ENCODE measurements around the gene SLC9B2. TPM values are rescaled to one million over a fixed set of nuclear protein-coding genes. Genes with fewer than 3 reads are reported as not detected.

SLC9B2 gene
- total and polyA plus RNA-seq, 5 donors from 2014 or later: 9.7 to 24.1 (median 14.2) TPM

- Histone ChIP-seq H3K36me3 (ENCODE audit: control insufficient read depth, insufficient read depth, low read length) (no peaks in the 10 kb centered on the region), H3K4me1 (ENCODE audit: control insufficient read depth, insufficient read depth, low read length, poor library complexity, severe bottlenecking) (peaks cover 27% of the 10 kb centered on the region), H3K9me3 (ENCODE audit: control insufficient read depth in 2 of 2, low read length in 2 of 2) (no peaks in the 10 kb centered on the region), H3K27ac (ENCODE audit: insufficient read depth, low read length, poor library complexity, severe bottlenecking) (peak overlapping the region; percentile 82), H3K27me3 (ENCODE audit: control insufficient read depth, insufficient read depth, low read length) (no peaks in the 10 kb centered on the region), H3K4me3 (ENCODE audit: low read depth, low read length) (peak overlapping the region; percentile 87)
- ATAC-seq (ENCODE audit: low read depth in 2 of 2): no peak
- peaks cover 25 to 60% (median 39%) of the 10 kb centered on the region in 4 donors for H3K4me1 Mint-ChIP-seq
- H3K27ac Mint-ChIP-seq: peak overlapping the region; percentile 93 to 99 (median 99)
- H3K9me3 Mint-ChIP-seq: no peaks in the 10 kb centered on the region
- H3K27me3 Mint-ChIP-seq: no peaks in the 10 kb centered on the region
- H3K4me3 Mint-ChIP-seq: peak overlapping the region; percentile 92 to 99 (median 98)
- DNase-seq: no peak
- H3K36me3 Mint-ChIP-seq: no peaks in the 10 kb centered on the region
Measured at GRCh38 chr4:103075435-103075893, 1.1 kb downstream of the SLC9B2 start.

- Mint-ChIP-seq H3K9me3 (no peaks in the 10 kb centered on the region), H3K4me1 (peaks cover 25 to 60% (median 39%) of the 10 kb centered on the region in 4 donors), H3K4me3 (peak overlapping the region; percentile 73 to 98 (median 95)), H3K27me3 (no peaks in the 10 kb centered on the region), H3K36me3 (no peaks in the 10 kb centered on the region), H3K27ac (peak overlapping the region; percentile 29 to 99 (median 93))
- H3K9me3 ChIP-seq (ENCODE audit: control insufficient read depth in 2 of 2, low read length in 2 of 2): no peaks in the 10 kb centered on the region
- no peak overlapping the region for H3K27ac ChIP-seq (ENCODE audit: insufficient read depth, low read length, poor library complexity, severe bottlenecking)
- no peaks in the 10 kb centered on the region for H3K27me3 ChIP-seq (ENCODE audit: control insufficient read depth, insufficient read depth, low read length)
- DNase-seq: peak in 1 of 3 donors; percentile 12
- no peak for ATAC-seq (ENCODE audit: low read depth in 2 of 2)
- H3K4me3 ChIP-seq (ENCODE audit: low read depth, low read length): peak overlapping the region; percentile 87
- peaks cover 27% of the 10 kb centered on the region for H3K4me1 ChIP-seq (ENCODE audit: control insufficient read depth, insufficient read depth, low read length, poor library complexity, severe bottlenecking)
- no peaks in the 10 kb centered on the region for H3K36me3 ChIP-seq (ENCODE audit: control insufficient read depth, insufficient read depth, low read length)
Measured at GRCh38 chr4:103074744-103075434, 1.7 kb downstream of the SLC9B2 start.

GRCh38 chr4:103073792-103074438 lies 2.6 kb downstream of the SLC9B2 start:
- Mint-ChIP-seq H3K27me3 (no peaks in the 10 kb centered on the region), H3K4me3 (peak overlapping the region; percentile 46 to 98 (median 82)), H3K27ac (peak overlapping the region in 1 of 3 donors; percentile 93), H3K4me1 (peaks cover 20 to 55% (median 37%) of the 10 kb centered on the region in 4 donors), H3K9me3 (no peaks in the 10 kb centered on the region), H3K36me3 (no peaks in the 10 kb centered on the region)
- H3K36me3 ChIP-seq (ENCODE audit: control insufficient read depth, insufficient read depth, low read length): no peaks in the 10 kb centered on the region
- ATAC-seq (ENCODE audit: low read depth in 2 of 2) (no peak), DNase-seq (no peak)
- peaks cover 27% of the 10 kb centered on the region for H3K4me1 ChIP-seq (ENCODE audit: control insufficient read depth, insufficient read depth, low read length, poor library complexity, severe bottlenecking)
- H3K27ac ChIP-seq (ENCODE audit: insufficient read depth, low read length, poor library complexity, severe bottlenecking): no peak overlapping the region
- peak overlapping the region; percentile 87 for H3K4me3 ChIP-seq (ENCODE audit: low read depth, low read length)
- H3K27me3 ChIP-seq (ENCODE audit: control insufficient read depth, insufficient read depth, low read length): no peaks in the 10 kb centered on the region
- no peaks in the 10 kb centered on the region for H3K9me3 ChIP-seq (ENCODE audit: control insufficient read depth in 2 of 2, low read length in 2 of 2)

GRCh38 chr4:103067841-103068547 lies 8.6 kb downstream of the SLC9B2 start:
- Mint-ChIP-seq H3K9me3 (no peaks in the 10 kb centered on the region), H3K27ac (no peak overlapping the region), H3K4me3 (no peak overlapping the region), H3K4me1 (peaks cover 14 to 22% (median 18%) of the 10 kb centered on the region in 4 donors), H3K27me3 (no peaks in the 10 kb centered on the region), H3K36me3 (peaks cover 12% of the 10 kb centered on the region)
- H3K4me3 ChIP-seq (ENCODE audit: low read depth, low read length): no peak overlapping the region
- no peak overlapping the region for H3K27ac ChIP-seq (ENCODE audit: insufficient read depth, low read length, poor library complexity, severe bottlenecking)
- no peaks in the 10 kb centered on the region for H3K4me1 ChIP-seq (ENCODE audit: control insufficient read depth, insufficient read depth, low read length, poor library complexity, severe bottlenecking)
- H3K9me3 ChIP-seq (ENCODE audit: control insufficient read depth in 2 of 2, low read length in 2 of 2): no peaks in the 10 kb centered on the region
- DNase-seq: no peak
- peaks cover 9% of the 10 kb centered on the region for H3K36me3 ChIP-seq (ENCODE audit: control insufficient read depth, insufficient read depth, low read length)
- no peak for ATAC-seq (ENCODE audit: low read depth in 2 of 2)
- H3K27me3 ChIP-seq (ENCODE audit: control insufficient read depth, insufficient read depth, low read length): no peaks in the 10 kb centered on the region

GRCh38 chr4:103060453-103061148 lies 16.0 kb downstream of the SLC9B2 start:
- Histone ChIP-seq H3K27ac (ENCODE audit: insufficient read depth, low read length, poor library complexity, severe bottlenecking) (no peak overlapping the region), H3K36me3 (ENCODE audit: control insufficient read depth, insufficient read depth, low read length) (peaks cover 3% of the 10 kb centered on the region), H3K9me3 (ENCODE audit: control insufficient read depth in 2 of 2, low read length in 2 of 2) (no peaks in the 10 kb centered on the region), H3K4me3 (ENCODE audit: low read depth, low read length) (no peak overlapping the region), H3K27me3 (ENCODE audit: control insufficient read depth, insufficient read depth, low read length) (no peaks in the 10 kb centered on the region), H3K4me1 (ENCODE audit: control insufficient read depth, insufficient read depth, low read length, poor library complexity, severe bottlenecking) (no peaks in the 10 kb centered on the region)
- no peak for ATAC-seq (ENCODE audit: low read depth in 2 of 2)
- H3K27me3 Mint-ChIP-seq: no peaks in the 10 kb centered on the region
- DNase-seq: no peak
- no peak overlapping the region for H3K4me3 Mint-ChIP-seq
- H3K9me3 Mint-ChIP-seq: no peaks in the 10 kb centered on the region
- H3K36me3 Mint-ChIP-seq: peaks cover 18% of the 10 kb centered on the region
- peaks cover 0 to 7% (median 4%) of the 10 kb centered on the region in 4 donors for H3K4me1 Mint-ChIP-seq
- H3K27ac Mint-ChIP-seq: no peak overlapping the region

- H3K4me3 Mint-ChIP-seq: no peak overlapping the region
- ATAC-seq (ENCODE audit: low read depth in 2 of 2) (no peak), DNase-seq (no peak)
- Histone ChIP-seq H3K27me3 (ENCODE audit: control insufficient read depth, insufficient read depth, low read length) (no peaks in the 10 kb centered on the region), H3K36me3 (ENCODE audit: control insufficient read depth, insufficient read depth, low read length) (peaks cover 11% of the 10 kb centered on the region), H3K27ac (ENCODE audit: insufficient read depth, low read length, poor library complexity, severe bottlenecking) (no peak overlapping the region), H3K4me3 (ENCODE audit: low read depth, low read length) (no peak overlapping the region), H3K9me3 (ENCODE audit: control insufficient read depth in 2 of 2, low read length in 2 of 2) (no peaks in the 10 kb centered on the region), H3K4me1 (ENCODE audit: control insufficient read depth, insufficient read depth, low read length, poor library complexity, severe bottlenecking) (no peaks in the 10 kb centered on the region)
- H3K36me3 Mint-ChIP-seq: peaks cover 9% of the 10 kb centered on the region
- no peaks in the 10 kb centered on the region for H3K27me3 Mint-ChIP-seq
- H3K4me1 Mint-ChIP-seq: peaks cover 0 to 5% (median 0%) of the 10 kb centered on the region in 4 donors
- H3K27ac Mint-ChIP-seq: no peak overlapping the region
- H3K9me3 Mint-ChIP-seq: no peaks in the 10 kb centered on the region
Measured at GRCh38 chr4:103054030-103054429, 22.5 kb downstream of the SLC9B2 start.

GRCh38 chr4:103052779-103053178 lies 23.8 kb downstream of the SLC9B2 start:
- H3K4me1 Mint-ChIP-seq: peaks cover 0 to 5% (median 0%) of the 10 kb centered on the region in 4 donors
- Histone ChIP-seq H3K36me3 (ENCODE audit: control insufficient read depth, insufficient read depth, low read length) (peaks cover 15% of the 10 kb centered on the region), H3K27ac (ENCODE audit: insufficient read depth, low read length, poor library complexity, severe bottlenecking) (no peak overlapping the region), H3K9me3 (ENCODE audit: control insufficient read depth in 2 of 2, low read length in 2 of 2) (no peaks in the 10 kb centered on the region), H3K4me1 (ENCODE audit: control insufficient read depth, insufficient read depth, low read length, poor library complexity, severe bottlenecking) (no peaks in the 10 kb centered on the region), H3K27me3 (ENCODE audit: control insufficient read depth, insufficient read depth, low read length) (no peaks in the 10 kb centered on the region), H3K4me3 (ENCODE audit: low read depth, low read length) (no peak overlapping the region)
- H3K27ac Mint-ChIP-seq: no peak overlapping the region
- DNase-seq (no peak), ATAC-seq (ENCODE audit: low read depth in 2 of 2) (no peak)
- no peaks in the 10 kb centered on the region for H3K9me3 Mint-ChIP-seq
- peaks cover 17% of the 10 kb centered on the region for H3K36me3 Mint-ChIP-seq
- H3K4me3 Mint-ChIP-seq: no peak overlapping the region
- no peaks in the 10 kb centered on the region for H3K27me3 Mint-ChIP-seq
